HG02943 (cell line): ENCODE data around the gene SATB2.

ENCODE experiments used
- ATAC-seq: cut with Tn5 transposase; IDR thresholded peaks from one replicate; pipeline ENCODE4 v1.9.1; 2021; ENCODE audit warnings: mild to moderate bottlenecking, low read depth, moderate library complexity; ENCODE audit not compliant: unreplicated experiment

SATB2 gene

DNA sequence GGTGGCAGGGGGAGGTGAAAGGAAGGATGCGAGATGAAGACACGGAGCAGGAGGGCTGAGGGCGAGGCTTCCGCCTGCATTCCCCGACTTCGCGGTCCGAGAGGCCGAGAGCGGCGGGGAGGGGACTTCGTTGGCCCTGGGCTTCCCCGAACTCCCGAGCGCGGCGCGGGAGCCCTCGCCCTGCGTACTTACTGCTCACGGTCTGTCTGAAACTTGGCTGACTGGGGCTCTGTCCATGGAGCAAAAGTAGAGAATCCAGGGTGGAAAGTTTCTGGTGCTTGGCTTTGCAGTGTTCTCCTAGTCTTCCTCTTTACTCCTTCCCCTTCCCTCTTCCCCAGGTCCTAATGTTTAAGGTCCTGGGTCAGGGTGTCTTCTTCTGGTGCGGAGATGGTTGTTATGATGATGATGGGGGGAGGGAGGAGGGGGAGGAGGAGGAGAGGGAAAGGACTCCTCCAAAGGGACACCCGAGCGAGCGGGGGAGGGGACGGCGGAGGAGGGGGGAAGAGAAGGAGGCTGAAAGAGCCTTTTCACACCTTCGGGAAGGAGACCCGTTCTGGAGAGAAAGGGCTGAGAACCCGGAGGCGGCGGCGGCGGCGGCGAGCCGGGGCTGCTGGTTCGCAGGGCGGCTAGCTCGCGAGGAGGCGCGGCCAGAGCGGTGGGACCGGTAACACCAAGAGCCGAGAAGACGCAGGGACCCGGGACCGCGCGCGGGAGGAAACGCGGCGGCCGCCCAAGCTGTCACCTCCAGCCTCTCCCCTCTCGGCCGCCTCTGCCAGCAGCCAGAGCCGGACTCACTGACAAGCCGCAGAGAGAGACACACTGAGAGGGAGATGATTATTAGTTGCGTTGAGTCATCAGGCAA lies at the start of gene SATB2:
Gene SATB2 (minus strand): TSS at position 793 of the 862 bp plus-strand sequence. CDS start 1,902 bp downstream, outside the sequence.
- ATAC-seq: no peak

DNA sequence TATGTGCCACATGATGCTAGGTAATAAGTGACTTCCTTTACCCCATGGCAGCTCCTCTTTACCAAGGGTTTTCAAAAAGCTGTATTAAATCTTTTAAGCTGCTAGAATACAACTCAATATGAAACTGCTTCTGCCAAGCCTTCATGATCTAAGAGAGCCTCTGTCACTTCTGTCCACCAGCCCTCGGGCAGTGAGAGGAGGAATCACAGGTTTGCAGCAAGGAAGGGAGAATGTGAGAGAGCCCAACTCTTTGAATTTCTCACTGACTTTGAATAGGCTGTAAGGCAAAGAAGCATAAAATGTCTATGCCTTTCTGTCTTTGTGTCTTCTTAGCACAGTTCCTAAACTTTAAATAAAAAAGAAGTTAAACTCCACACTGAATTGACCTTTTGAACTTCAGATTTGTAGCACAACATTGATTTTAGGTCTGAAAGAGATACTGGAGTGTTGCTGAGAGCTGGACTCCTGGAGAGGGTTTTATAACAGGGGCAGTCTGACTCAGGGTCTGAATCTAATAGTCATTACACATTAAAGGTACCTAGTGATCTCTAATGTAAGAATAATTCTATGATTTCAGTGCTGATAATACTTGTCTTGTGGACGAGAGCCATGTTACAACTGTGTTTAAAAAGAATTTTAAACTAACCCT lies 48.1 kb upstream of the SATB2 start:
- no peak for ATAC-seq

DNA sequence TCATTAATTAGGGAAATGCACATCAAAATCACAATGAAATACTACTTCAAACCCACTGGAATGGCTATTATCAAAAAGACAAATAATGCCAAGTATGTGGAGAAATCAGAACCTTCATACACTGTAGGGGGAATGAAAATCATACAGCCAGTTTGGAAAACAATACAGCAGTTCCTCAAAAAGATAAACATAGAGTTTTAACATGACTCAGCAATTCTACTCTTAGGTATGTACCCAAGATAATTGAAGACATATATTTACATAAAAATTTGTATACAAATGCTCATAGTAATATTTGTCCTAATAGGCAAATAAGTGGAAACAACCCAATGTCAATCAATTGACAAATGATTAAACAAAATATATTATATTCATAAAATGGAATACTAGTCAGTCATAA lies 45.4 kb upstream of the SATB2 start:
- no peak for ATAC-seq

GRCh38 chr2:199499005-199499404 lies 41.3 kb upstream of the SATB2 start:
- no peak for ATAC-seq

GRCh38 chr2:199495147-199495546 lies 37.4 kb upstream of the SATB2 start:
- ATAC-seq: no peak

DNA sequence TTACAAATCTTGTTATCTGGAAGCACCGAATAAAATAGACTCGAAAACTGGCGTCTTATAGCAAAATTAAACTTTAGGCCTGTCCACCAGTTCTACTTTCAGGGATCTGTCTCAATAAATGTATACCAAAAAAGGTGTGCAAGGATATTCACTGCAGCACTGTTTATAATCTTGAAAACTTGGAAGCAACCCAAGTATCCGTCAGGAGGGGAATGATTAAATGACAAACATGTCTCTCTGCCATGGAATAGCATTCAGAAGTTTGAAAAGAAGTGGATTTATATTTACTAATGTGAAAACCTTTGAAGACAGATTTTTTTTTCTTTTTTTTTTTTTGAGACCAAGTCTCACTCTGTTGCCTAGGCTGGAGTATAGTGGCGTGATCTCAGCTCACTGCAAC lies 32.3 kb upstream of the SATB2 start:
- no peak for ATAC-seq

DNA sequence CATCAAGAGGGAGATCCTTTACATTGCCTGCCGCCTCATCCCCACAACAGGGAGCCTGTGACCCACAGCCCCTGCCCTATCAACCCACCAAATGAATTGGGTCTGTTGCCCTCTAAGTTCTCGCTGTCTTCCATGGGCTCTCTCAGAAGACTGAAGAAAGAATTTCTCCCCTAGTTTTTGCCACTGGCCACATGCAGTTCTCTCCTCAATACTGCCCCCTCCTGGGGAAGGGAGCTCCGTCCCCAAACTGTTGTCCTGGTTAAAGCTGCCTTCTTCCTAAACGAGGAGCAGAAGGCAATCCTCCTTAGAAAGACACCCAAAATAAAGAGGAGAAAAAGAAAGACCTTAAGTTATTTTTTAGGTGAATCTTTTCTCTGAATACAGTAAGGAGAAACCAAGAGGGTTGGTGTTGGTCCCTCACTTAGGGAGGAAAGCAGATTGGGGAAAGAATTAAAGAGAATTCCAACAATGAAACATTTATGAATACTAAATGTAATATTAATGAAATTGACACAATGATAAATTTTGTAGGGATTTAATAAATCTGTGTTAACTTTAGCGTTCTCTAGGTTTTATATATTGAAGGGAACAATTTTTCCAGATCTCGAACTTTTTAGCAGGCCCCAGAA lies 31.1 kb upstream of the SATB2 start:
- no peak for ATAC-seq

- no peak for ATAC-seq
Observed at GRCh38 chr2:199485732-199486335, 28.1 kb upstream of the SATB2 start.

GRCh38 chr2:199484927-199485326 lies 27.2 kb upstream of the SATB2 start:
- ATAC-seq: no peak

DNA sequence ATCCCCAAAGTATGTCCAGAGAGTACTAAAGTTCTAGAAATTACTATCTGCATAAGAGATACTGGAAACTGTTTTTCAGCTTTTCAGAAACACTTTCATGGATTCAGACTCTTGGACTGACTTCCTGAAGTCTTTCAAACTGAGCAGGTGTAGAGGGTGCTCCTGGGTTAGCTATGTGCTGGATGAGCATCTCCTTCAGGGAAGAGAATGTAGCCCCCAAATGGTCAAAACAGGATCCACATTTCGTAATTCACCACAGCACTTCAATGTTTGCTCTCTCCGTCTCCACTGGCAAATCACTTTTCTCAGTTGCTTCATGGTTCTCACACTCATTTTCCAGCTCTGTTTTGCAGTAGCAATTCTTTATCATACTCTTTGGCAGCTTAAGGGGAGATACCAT lies 23.2 kb upstream of the SATB2 start:
- no peak for ATAC-seq

DNA sequence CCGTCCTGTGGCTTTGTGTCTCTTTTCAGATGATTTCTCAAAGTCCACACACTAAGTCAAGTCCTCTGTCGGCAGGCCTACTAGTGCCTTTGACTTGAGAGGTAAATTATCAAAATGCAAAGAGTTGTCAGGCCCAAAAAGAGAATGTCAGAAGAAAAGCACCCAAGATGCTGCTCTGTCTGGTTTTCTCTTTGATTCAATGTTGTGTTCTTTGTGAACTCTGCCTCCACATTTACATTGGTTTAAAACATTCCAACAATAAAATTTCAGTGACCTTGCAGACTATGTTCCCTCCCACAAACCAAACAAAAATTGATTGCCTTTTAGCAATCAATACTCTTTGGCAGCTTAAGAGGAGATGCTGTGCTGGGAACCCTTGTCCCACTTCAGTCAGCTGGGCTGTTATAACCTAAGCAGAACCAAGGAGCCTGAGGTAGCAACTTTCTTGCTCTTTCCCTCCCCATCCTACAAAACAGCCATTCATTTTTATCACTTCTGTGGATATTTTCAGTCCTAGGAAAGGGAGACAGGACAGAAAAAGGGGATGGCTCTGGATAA lies 19.6 kb upstream of the SATB2 start:
- no peak for ATAC-seq

GRCh38 chr2:199471443-199472057 lies 13.8 kb upstream of the SATB2 start:
- peak; percentile 80 for ATAC-seq

DNA sequence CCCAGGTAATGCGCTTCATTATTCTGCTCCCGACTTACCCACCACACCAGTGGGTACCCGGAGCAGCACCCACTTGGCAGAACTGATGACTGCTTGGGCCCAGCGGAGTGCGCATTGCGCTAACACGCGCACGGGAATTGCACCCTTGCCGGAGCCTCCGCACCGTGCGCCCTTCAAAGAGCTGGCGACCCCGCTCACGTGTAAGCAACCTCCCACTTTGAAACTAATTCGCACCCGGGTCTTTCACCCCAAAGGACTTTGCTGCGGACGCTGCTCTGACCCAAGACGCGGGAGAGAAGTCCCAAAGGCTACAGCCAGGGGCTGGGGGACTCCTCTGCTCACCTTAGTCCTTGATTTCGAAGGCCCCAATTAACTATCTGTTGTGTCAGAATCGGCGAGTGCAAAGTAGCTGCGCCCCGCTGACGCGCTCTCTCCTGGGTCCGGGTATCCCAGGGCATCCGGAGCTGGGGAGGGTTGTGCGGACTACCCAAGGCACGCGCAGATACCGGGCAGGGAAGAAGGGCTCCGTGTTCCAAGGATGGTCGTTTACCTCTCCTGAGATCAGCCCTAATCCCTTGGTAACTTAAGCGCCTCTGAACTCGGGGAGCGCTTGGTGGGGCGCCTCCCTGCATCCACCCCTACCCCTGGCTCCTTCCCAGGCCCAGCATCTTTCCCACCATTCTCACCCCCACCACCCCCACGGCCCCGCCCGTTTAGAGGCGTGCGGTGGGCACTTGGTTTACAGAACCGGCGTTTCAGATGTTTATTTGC lies 13.1 kb upstream of the SATB2 start:
- peak; percentile 9 for ATAC-seq

- ATAC-seq: no peak
Observed at GRCh38 chr2:199470361-199470671, 12.6 kb upstream of the SATB2 start.

- ATAC-seq: no peak
Observed at GRCh38 chr2:199469514-199470360, 12.0 kb upstream of the SATB2 start.

DNA sequence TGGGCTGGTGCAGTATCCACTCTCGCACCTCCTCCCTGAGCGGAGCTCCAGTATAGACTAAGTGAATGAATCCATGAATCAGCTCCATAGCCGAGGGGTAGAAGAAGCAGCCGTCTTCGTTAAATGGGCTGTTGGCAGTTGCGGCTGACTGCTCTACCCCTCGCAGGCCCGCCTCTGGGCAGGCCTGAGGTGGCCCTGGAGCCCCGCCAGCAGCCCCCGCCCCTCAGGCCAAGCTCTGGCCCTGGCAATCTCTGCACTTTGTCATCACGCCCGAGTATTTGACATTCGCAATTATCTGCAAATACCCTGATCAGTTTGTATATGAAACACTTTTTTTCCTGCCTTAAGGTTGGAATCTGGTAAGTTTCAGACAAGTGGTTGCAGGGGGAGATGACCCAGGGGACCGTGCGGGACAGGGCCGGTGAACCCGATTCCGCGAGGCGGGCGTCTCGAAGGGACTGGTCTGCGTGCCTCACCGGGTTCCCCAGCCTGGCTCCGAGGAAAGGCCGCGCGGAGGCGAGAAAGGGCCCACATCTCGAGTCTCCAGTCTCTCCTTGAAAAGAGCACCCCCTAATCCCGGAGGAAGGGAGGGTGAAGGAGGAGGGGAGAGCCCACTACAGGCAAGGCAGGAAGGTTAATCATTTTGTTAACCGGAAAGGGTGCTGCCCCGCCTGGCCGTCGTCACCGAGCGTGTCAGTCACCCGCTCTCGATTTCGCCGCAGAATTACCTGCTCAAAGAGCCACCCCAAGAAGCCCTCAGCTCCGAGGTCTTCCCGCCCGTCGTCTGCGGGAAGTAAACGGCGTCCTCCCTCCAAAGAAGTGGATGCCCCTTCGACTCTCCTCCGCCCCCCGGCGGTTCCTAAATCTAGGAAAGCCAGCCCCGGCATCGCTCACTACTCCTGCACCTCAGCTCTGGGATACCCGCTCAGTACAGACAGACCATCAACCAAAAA lies 11.1 kb upstream of the SATB2 start:
- no peak for ATAC-seq

GRCh38 chr2:199467066-199467822 lies 9.5 kb upstream of the SATB2 start:
- ATAC-seq: no peak
